Measurements from ENCODE around the gene PIK3R1. TPM values are rescaled to one million over a fixed set of nuclear protein-coding genes. Genes with fewer than 3 reads are reported as not detected.

The PIK3R1 gene
- total and polyA plus RNA-seq, 2 experiments from 2014 or later: 5.9 to 9.8 TPM

DNA sequence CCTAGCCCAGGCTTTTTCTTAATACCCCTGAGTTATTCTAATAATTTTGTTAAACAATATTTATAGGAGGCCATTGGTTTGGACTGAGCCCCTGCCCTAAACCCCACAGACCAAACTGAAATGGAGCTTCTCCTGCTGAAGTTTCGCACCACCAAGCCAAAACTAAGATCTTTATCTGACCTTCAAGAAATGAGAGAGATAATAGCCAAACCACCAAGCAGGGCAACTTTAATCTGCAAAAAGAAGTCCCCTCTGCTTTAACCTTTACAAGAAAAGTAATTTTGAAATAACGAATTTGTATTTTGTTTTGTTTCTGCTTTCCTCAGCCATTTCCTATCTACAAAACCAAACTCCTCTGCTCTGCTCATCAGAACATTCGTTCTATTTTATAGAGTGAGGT is 125.5 kb downstream of the PIK3R1 start:
- Histone ChIP-seq H2AFZ (no peak overlapping the region), H3K27me3 (ENCODE audit: insufficient read depth) (no peaks in the 10 kb centered on the region), H3K9me2 (ENCODE audit: insufficient read depth) (peaks cover 30% of the 10 kb centered on the region), H3K79me2 (replicated peaks; ENCODE audit: insufficient read depth) (no peaks in the 10 kb centered on the region), H3K4me3 (no peak overlapping the region), H3F3A (replicated peaks; ENCODE audit: low read depth) (no peaks in the 10 kb centered on the region), H3K27ac (ENCODE audit: low read depth) (no peak overlapping the region), H3K36me3 (ENCODE audit: insufficient read depth) (no peaks in the 10 kb centered on the region), H3K4me1 (ENCODE audit: insufficient read depth) (0 out of 2 replicates have a peak, but pooled peaks cover 8% of the 10 kb centered on the region), H3K4me2 (no peak overlapping the region), H4K20me1 (replicated peaks; ENCODE audit: insufficient read depth) (no peaks in the 10 kb centered on the region)
- Mint-ChIP-seq H3K4me3 (no peak overlapping the region), H3K4me1 (peaks cover 7% of the 10 kb centered on the region), H3K27ac (no peak overlapping the region), H3K36me3 (ENCODE audit: low read depth) (no peaks in the 10 kb centered on the region), H3K27me3 (ENCODE audit: insufficient read depth, low read depth, poor library complexity) (no peaks in the 10 kb centered on the region), H3K9me3 (no peaks in the 10 kb centered on the region; the same call in 2 of the 3 replicates)
- TF ChIP-seq EZH2 (IDR thresholded peaks at IDR 0.05; ENCODE audit: low read depth, unreplicated experiment): no peak
- no peak for DNase-seq (ENCODE audit: low spot score)
- ATAC-seq: no peak

DNA sequence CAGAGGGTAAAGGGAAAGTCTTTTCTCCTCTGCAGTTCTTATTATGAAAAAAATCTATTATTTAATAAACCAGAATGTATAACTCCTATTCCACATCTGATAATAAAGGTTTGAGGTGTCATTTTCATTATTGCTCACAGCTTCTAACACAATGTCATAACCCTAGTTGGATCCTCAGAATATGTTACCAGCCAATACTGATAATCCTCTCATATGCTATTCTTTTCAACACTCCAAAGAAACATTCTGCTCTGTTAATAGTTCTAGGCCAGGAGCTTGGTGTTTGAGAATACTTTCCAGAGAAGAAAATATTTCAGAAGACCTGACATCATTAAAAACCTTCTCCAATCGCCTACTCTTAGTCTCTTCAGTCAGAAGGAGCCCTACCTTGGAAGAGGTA is 127.1 kb downstream of the PIK3R1 start:
- H3K27me3 Mint-ChIP-seq (ENCODE audit: insufficient read depth, low read depth, poor library complexity): no peaks in the 10 kb centered on the region

DNA sequence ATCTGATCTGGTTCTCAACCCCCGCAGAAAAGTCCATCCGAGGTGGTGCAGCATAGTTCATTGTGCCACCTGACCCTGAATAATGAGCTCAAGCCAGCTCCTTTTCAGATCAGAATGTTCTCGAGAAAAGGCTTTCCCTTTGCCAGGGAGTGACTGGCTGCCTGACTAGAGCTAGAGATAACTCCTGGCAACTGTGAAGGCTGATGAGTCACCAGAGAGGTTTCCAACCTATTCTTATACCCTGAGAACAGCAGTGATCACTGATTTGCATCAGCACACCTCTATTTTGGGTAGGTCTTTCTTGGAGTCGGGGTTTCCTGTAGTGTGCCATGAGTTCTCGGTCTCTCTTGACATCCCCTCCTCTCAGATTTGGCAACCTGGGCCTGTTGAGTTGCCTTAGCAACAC is 127.9 kb downstream of the PIK3R1 start:
- Histone ChIP-seq H3K4me3 (no peak overlapping the region), H3K4me1 (ENCODE audit: insufficient read depth) (0 out of 2 replicates have a peak, but pooled peaks cover 8% of the 10 kb centered on the region), H2AFZ (no peak overlapping the region), H3F3A (replicated peaks; ENCODE audit: low read depth) (no peaks in the 10 kb centered on the region), H3K27ac (ENCODE audit: low read depth) (no peak overlapping the region), H3K4me2 (no peak overlapping the region), H3K79me2 (replicated peaks; ENCODE audit: insufficient read depth) (no peaks in the 10 kb centered on the region), H3K27me3 (ENCODE audit: insufficient read depth) (no peaks in the 10 kb centered on the region), H3K9me2 (ENCODE audit: insufficient read depth) (peaks cover 23% of the 10 kb centered on the region), H3K36me3 (ENCODE audit: insufficient read depth) (no peaks in the 10 kb centered on the region), H4K20me1 (replicated peaks; ENCODE audit: insufficient read depth) (no peaks in the 10 kb centered on the region)
- no peak overlapping the region for H3K4me3 Mint-ChIP-seq
- H3K9me3 Mint-ChIP-seq: peaks cover 5% of the 10 kb centered on the region; the same call in 2 of the 3 replicates
- H3K36me3 Mint-ChIP-seq (ENCODE audit: low read depth): peaks cover 8% of the 10 kb centered on the region
- peaks cover 7% of the 10 kb centered on the region for H3K4me1 Mint-ChIP-seq
- DNase-seq (ENCODE audit: low spot score) (no peak), ATAC-seq (no peak)
- H3K27ac Mint-ChIP-seq: no peak overlapping the region
- H3K27me3 Mint-ChIP-seq (ENCODE audit: insufficient read depth, low read depth, poor library complexity): no peaks in the 10 kb centered on the region
- no peak for TF ChIP-seq ZNF114 (CRISPR knock-in tag; IDR thresholded peaks at IDR 0.05)
- TF ChIP-seq, protein P1, sequence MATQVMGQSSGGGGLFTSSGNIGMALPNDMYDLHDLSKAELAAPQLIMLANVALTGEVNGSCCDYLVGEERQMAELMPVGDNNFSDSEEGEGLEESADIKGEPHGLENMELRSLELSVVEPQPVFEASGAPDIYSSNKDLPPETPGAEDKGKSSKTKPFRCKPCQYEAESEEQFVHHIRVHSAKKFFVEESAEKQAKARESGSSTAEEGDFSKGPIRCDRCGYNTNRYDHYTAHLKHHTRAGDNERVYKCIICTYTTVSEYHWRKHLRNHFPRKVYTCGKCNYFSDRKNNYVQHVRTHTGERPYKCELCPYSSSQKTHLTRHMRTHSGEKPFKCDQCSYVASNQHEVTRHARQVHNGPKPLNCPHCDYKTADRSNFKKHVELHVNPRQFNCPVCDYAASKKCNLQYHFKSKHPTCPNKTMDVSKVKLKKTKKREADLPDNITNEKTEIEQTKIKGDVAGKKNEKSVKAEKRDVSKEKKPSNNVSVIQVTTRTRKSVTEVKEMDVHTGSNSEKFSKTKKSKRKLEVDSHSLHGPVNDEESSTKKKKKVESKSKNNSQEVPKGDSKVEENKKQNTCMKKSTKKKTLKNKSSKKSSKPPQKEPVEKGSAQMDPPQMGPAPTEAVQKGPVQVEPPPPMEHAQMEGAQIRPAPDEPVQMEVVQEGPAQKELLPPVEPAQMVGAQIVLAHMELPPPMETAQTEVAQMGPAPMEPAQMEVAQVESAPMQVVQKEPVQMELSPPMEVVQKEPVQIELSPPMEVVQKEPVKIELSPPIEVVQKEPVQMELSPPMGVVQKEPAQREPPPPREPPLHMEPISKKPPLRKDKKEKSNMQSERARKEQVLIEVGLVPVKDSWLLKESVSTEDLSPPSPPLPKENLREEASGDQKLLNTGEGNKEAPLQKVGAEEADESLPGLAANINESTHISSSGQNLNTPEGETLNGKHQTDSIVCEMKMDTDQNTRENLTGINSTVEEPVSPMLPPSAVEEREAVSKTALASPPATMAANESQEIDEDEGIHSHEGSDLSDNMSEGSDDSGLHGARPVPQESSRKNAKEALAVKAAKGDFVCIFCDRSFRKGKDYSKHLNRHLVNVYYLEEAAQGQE (IDR thresholded peaks at IDR 0.05; ENCODE audit: unreplicated experiment): no peak

More for the DNA sequence above, 127.1 kb downstream of the PIK3R1 start:
- Histone ChIP-seq H3K4me1 (ENCODE audit: insufficient read depth) (0 out of 2 replicates have a peak, but pooled peaks cover 8% of the 10 kb centered on the region), H4K20me1 (replicated peaks; ENCODE audit: insufficient read depth) (no peaks in the 10 kb centered on the region), H3F3A (replicated peaks; ENCODE audit: low read depth) (no peaks in the 10 kb centered on the region), H3K36me3 (ENCODE audit: insufficient read depth) (no peaks in the 10 kb centered on the region), H3K4me3 (no peak overlapping the region), H3K4me2 (no peak overlapping the region), H3K9me2 (ENCODE audit: insufficient read depth) (peaks cover 20% of the 10 kb centered on the region), H3K27ac (ENCODE audit: low read depth) (no peak overlapping the region), H3K27me3 (ENCODE audit: insufficient read depth) (no peaks in the 10 kb centered on the region), H3K79me2 (replicated peaks; ENCODE audit: insufficient read depth) (no peaks in the 10 kb centered on the region), H2AFZ (no peak overlapping the region)
- no peak for ATAC-seq
- TF ChIP-seq ZNF331 (CRISPR knock-in tag; IDR thresholded peaks at IDR 0.05; ENCODE audit: low read depth) (no peak), ZNF114 (CRISPR knock-in tag; IDR thresholded peaks at IDR 0.05) (no peak), EZH2phosphoT487 (IDR thresholded peaks at IDR 0.05; ENCODE audit: unreplicated experiment) (no peak), NANOG (IDR thresholded peaks at IDR 0.05; ENCODE audit: borderline replicate concordance) (no peak), JUNB (IDR thresholded peaks at IDR 0.05; ENCODE audit: unreplicated experiment) (no peak)
- TF ChIP-seq, protein P2, sequence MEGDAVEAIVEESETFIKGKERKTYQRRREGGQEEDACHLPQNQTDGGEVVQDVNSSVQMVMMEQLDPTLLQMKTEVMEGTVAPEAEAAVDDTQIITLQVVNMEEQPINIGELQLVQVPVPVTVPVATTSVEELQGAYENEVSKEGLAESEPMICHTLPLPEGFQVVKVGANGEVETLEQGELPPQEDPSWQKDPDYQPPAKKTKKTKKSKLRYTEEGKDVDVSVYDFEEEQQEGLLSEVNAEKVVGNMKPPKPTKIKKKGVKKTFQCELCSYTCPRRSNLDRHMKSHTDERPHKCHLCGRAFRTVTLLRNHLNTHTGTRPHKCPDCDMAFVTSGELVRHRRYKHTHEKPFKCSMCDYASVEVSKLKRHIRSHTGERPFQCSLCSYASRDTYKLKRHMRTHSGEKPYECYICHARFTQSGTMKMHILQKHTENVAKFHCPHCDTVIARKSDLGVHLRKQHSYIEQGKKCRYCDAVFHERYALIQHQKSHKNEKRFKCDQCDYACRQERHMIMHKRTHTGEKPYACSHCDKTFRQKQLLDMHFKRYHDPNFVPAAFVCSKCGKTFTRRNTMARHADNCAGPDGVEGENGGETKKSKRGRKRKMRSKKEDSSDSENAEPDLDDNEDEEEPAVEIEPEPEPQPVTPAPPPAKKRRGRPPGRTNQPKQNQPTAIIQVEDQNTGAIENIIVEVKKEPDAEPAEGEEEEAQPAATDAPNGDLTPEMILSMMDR (conservative IDR thresholded peaks at IDR 0.05; ENCODE audit: low read depth in 2 of 2): no peak
- TF ChIP-seq, protein P3, sequence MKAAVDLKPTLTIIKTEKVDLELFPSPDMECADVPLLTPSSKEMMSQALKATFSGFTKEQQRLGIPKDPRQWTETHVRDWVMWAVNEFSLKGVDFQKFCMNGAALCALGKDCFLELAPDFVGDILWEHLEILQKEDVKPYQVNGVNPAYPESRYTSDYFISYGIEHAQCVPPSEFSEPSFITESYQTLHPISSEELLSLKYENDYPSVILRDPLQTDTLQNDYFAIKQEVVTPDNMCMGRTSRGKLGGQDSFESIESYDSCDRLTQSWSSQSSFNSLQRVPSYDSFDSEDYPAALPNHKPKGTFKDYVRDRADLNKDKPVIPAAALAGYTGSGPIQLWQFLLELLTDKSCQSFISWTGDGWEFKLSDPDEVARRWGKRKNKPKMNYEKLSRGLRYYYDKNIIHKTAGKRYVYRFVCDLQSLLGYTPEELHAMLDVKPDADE (IDR thresholded peaks at IDR 0.05): no peak
- DNase-seq (ENCODE audit: low spot score): no peak
- Mint-ChIP-seq H3K36me3 (ENCODE audit: low read depth) (peaks cover 2% of the 10 kb centered on the region; the same call in 1 of the 3 replicates), H3K4me3 (no peak overlapping the region), H3K4me1 (peaks cover 7% of the 10 kb centered on the region), H3K27ac (no peak overlapping the region), H3K9me3 (no peaks in the 10 kb centered on the region; the same call in 1 of the 3 replicates)
